Measurements from ENCODE around the gene NEK11.

GRCh38 chr3:131233900-131234668 is 207.4 kb downstream of the NEK11 start:
- no peak for TF ChIP-seq CTCF (conservative IDR thresholded peaks at IDR 0.05; ENCODE audit: low read depth, low read length)
- no peak for TF ChIP-seq EZH2 (IDR thresholded peaks at IDR 0.05; ENCODE audit: borderline replicate concordance, low read depth, low read length, poor library complexity, severe bottlenecking)

All from A673 (cell line).